HG03558 (cell line): ENCODE results near the gene BCOR.

Source experiments
- ATAC-seq: cut with Tn5 transposase; IDR thresholded peaks from one replicate; pipeline ENCODE4 v1.9.1; 2021; ENCODE audit warnings: moderate number of reproducible peaks; ENCODE audit not compliant: unreplicated experiment; ENCODE audit errors: extremely low read depth

BCOR gene

GRCh38 chrX:40068048-40068447 lies 29.7 kb downstream of the BCOR start:
- ATAC-seq, result no peak

DNA sequence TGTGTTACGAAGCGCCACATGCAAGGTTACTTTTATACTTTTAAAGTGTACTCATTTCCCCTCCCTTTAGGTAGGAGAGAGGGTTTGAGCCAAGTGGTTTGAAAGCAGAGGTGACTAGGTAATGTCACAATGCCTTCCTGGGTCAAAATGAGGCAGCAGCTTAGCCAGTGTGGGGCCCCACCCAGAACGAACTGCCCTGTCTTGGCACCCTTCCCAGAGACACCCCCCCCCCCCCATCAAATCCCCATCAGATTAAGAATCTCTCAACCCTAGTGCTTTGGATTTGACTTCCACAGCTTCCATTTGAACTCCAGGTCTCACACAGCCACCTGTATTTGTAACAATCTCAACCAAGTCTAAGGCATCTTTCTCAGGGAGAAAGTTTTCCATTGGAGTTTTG lies 31.1 kb downstream of the BCOR start:
- no peak for ATAC-seq

DNA sequence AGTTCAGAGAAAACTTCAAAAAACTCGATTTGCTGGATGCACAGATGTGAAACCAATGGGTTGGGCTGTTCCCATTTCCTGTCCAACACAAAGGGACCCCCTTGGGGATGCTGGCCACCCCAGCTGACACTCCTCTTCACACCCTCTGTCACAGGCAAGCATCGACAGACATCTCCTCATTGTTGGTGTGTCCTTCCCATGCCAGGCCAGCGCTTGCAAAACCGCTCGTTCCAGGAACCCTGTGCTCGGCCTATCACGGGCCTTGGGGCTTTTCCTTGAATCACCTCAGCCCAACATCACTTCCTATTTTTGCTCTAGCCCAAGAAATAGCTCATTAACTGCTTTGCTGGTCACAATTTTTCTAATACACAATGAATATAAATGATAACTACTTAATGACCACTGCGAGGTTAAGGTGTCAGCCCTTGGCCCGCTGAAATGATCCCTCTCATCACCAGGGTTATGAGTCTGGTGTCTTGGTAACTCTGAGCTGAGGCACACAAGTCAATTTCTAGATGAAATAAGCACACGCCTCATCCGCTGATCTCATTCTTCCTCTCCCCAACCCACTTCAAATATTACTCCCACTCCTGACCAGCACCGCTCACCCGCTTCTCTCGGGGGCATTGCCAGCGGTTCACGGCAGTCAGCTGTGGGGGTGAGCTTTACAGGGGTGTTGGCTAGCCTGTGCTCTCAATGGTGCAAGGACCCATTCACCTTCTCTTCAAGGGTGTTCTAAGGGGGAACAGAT lies 32.3 kb downstream of the BCOR start:
- ATAC-seq, result no peak

GRCh38 chrX:40064055-40064597 lies 33.6 kb downstream of the BCOR start:
- no peak for ATAC-seq

DNA sequence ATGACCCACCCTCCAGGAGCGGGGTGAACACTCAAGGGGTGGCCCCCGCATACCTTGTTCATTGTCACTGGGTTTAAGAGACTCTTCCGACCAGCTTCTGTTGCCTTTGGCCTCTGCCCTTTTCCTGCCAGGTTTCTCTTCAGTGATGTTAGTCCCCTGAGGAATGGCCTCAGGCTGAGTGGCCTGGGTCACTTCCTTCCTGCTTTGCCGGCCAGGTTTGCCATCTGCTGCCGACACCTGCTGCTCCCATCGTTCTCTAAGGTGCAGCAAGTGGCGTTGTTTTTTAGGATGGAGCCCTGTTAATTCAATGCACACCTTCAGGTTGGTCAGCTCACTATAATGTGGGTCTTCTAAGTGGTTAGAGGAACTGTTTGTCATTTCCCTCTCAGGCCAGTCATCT lies 34.2 kb downstream of the BCOR start:
- ATAC-seq, result no peak

- ATAC-seq, result no peak
These were observed 35.1 kb downstream of the BCOR start for GRCh38 chrX:40062525-40063155.

DNA sequence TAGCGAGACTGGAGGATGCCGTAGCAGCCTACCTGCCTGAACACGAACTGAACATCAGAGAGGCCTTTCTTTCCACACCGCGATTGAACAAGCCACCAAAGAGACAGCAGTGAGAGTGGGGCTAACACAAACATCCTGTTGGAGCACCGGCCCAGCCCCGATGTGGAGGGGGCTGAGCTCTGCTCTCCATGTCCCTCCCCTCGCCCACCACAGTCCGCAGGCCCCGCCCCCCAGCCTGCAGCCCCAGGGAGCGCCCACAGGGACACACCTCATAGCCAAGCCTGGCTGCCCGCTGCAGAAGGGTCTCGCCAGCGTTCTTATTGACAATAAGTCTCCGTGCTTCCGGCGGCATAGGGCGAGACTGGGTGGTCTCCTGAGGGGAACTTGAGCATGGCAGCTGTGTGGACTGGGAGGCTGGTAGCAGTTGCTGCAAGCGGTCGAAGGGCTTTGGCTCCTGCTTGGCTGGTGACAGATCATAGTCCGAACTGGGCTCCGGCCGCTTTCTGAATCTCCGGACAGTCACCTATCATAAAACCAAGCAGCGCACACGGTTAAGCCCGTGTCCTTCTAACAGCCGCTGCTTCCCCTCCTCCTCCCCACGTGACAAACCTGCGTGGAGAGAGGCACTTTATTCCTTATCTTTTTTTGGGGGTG lies 35.8 kb downstream of the BCOR start:
- ATAC-seq, result no peak

DNA sequence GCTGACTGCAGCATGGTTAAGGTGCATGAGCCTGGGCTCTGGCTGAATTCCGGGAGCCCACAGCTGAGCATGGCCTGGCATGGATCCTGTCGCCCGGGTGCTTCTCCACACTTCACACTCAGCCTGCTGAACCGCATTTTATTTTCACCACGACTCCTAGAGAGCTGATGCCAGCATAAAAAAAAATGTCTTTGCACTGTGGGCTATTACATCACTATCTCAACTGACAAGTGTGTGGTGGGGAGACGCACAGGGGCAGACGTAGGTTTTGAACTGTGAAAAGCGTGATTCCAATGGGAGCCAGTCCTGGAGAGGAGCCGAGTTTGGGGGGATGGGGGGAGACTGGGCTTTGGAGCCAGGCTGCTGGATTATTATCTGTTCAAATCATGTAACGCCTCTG lies 36.8 kb downstream of the BCOR start:
- ATAC-seq, result no peak

- ATAC-seq, result no peak
These were observed 37.4 kb downstream of the BCOR start for GRCh38 chrX:40060356-40060845.

GRCh38 chrX:40058719-40059118 lies 39.0 kb downstream of the BCOR start:
- ATAC-seq, result no peak

DNA sequence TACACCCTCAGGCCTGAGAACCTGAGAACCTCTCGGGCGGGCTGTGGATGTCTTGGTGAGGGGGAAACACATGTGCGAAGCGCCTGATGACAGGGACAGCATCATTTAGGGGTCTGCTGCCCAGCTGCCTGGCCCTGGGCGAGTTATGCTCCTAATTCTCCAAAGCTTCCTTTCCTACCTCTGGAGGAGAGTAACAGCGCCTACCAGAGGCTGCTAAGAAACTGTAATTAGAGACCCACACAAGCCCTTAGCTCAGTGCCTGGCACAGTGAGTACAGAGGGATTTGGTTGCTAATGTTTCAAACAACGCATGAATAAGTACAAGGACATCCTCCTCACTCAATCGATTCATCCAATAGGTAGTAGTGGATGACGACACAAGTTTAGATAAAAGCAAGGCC lies 40.4 kb downstream of the BCOR start:
- no peak for ATAC-seq

DNA sequence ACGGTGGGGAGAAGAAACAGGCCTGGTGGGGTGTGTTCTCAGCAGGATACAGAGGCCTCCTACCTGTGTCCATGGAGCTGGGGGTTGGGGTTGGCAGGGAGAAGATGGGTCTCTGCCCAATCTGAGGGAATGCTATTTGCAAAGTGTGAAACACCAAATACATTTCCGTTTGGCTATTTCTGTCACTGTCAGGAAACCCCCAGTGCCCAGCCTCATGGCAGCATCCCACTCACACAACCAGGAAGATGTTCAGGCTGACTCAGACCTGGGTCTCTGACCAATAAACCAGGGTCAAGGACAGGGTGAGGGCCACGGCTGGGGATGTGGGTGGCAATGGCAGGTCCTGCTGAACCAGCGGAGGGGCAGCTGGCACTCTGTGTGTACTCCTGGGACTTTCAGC lies 41.3 kb downstream of the BCOR start:
- no peak for ATAC-seq

- no peak for ATAC-seq
These were observed 42.3 kb downstream of the BCOR start for GRCh38 chrX:40055495-40055894.

DNA sequence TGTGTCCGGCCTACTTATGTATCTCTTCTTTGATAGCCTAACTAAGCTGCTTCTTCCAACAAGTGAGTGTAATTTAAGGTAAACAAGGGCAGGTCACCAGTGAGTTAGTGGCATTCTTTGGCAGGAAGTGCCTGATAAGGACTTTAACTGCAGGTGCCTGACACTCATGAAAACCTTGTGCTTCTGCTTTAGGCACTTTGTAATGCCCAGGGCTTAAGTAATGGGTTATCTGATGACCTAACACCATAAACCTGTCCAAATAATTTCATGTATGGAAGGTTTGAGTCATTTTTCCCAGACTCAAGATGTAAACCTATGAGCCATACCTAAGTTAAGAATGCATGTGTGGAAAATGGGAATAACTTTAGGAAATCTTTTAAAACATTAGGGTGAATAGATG lies 43.0 kb downstream of the BCOR start:
- no peak for ATAC-seq

GRCh38 chrX:40050532-40050931 lies 47.2 kb downstream of the BCOR start:
- ATAC-seq, result no peak

DNA sequence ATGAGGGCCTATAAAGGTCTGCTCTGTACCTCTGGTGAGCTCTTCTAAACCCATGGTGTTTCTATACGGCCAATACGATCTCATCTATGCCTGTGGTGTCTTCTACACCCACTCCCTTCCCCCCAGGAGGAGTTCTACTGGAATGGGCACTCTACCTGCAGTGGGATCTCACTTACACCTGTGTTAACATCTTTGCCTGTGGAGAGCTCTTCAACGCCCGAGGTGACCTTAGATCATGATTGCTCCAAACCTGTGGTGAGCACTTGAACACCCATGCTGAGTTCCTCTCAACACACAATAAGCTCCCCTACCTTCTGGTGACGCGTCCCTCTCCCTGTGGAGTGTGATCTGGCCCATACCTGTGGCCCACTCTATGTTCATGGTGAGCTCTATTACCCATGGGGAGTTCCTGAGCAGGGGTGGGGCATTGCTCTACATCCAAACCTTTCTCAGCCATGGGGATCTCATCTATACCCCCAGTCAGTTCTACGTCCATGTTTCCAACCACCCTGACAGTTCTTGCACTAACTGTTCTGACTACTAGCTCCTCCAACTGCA lies 48.6 kb downstream of the BCOR start:
- no peak for ATAC-seq

DNA sequence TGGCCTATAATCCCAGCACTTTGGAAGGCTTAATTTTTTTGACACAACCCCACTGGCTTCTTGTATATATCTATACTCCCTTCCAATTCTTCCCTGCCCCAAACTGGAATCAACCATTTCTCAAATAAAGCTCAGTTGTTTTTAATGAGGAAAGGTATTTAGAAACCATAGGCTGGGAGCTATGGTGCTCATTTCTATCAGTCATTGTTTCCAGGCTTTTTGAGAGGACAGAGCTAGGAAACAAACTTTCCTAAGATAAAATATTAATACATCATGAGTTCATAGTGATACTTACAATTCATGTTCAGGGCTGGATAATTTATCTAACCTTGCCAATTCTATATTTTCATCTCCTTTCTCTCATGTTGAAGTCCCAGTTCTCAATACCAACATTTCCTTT lies 50.3 kb downstream of the BCOR start:
- no peak for ATAC-seq

DNA sequence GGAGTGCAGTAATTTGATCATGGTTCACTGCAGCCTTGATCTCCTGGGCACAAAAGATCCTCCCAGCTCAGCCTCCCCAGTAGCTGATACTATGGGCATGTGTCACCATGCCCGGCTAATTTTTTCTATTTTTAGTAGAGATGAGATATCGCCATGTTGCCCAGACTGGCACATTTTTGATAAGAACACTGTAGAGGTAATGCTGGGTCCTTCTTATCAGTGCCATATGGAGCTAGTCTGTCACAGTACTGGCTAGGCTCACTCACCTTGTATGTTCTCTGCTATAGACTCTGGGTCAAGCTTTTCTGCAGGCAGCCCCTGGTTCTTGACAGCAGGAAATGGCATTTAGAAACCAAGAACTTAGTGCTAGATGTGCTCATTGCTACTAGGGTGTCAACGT lies 53.9 kb downstream of the BCOR start:
- no peak for ATAC-seq

- ATAC-seq, result no peak
These were observed 55.8 kb downstream of the BCOR start for GRCh38 chrX:40041915-40042314.

DNA sequence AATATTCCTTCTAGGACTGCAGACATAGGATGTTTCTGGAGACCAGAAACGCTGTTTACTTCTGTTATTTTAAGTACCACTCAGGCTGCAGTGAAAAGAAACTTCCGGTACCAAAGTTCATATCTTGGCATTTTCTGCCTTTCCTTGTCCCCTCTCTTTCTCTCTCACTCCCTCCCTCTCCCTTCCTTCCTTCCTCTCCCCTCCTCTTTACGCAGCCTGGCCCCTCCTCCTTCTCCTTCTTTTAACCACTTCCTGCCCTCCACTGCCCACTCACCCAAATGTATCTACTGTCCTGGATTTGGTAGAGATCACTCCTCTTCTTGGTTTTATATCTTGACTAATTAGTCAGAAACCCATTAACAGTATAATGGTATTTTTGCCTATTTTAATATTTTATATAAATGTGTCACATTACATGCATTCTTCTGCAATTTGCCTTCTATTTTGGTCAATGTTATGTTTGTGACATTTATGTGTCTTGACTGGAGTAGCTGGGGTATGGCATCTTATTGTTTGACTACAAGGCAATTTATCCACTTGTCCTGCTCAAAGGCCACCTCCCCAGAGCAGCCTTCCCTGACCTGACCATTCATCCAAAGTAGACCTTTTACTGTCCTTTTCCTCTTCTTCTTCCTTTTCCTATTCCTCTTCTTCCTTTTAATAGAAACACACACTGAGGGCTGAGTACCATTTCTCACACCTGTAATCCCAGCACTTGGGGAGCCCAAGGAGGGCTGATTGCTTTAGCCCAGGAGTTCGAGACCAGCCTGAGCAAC lies 56.9 kb downstream of the BCOR start:
- ATAC-seq, result no peak
